A673 (cell line): ENCODE results near the gene UBALD2. TPM values are rescaled to one million over a fixed set of nuclear protein-coding genes. Genes with fewer than 3 reads are reported as not detected.

ENCODE experiments used
- BruUV-seq: library from RNA; stranded (reverse); fragments of 400-500 nt; replicated peaks from 2 replicates; lab custom pipeline; 2021; lab: Mats Ljungman, UMichigan
- CTCF ChIA-PET: fragments of 300-600 bp; sonication (Branson Sonifier 250); formaldehyde crosslinking; loops from one replicate; lab custom pipeline; 2022; ENCODE audit warnings: antibody characterized with exemption; lab: Charles Lee
- POLR2A ChIA-PET: fragments of 300-600 bp; sonication (Branson Sonifier 250); formaldehyde crosslinking; loops from one replicate; lab custom pipeline; 2022; ENCODE audit warnings: antibody characterized with exemption; ENCODE audit not compliant: low non-redundant PET; lab: Charles Lee
- DNase-seq: peaks from one replicate; pipeline ENCODE4 v3.0.0-alpha.2; 2015; ENCODE audit warnings: low spot score
- H3K27ac ChIP-seq: fragments of 200-600 bp; sonication (generic); 2 replicates; pipeline ENCODE4 v1.5.1; 2016; ENCODE audit warnings: mixed run types, low read depth, mild to moderate bottlenecking, mixed read lengths, antibody characterized with exemption, low read length; ENCODE audit not compliant: poor library complexity, severe bottlenecking
- H3K27me3 ChIP-seq: fragments of 200-600 bp; sonication (generic); replicated peaks from 2 replicates; pipeline ENCODE4 v1.6.1; 2017; ENCODE audit warnings: mixed run types, low read depth, mild to moderate bottlenecking, mixed read lengths, antibody characterized with exemption, low read length; ENCODE audit not compliant: insufficient read depth, poor library complexity
- H3K36me3 ChIP-seq: fragments of 200-600 bp; sonication (generic); 2 replicates; pipeline ENCODE4 v1.6.1; 2016; ENCODE audit warnings: mixed run types, mild to moderate bottlenecking, mixed read lengths, antibody characterized with exemption, low read length; ENCODE audit not compliant: insufficient read depth, poor library complexity, severe bottlenecking
- H3K4me1 ChIP-seq: fragments of 200-600 bp; sonication (generic); 2 replicates; pipeline ENCODE4 v1.6.1; 2017; ENCODE audit warnings: mixed run types, mild to moderate bottlenecking, mixed read lengths, antibody characterized with exemption, low read length; ENCODE audit not compliant: insufficient read depth, poor library complexity, severe bottlenecking
- H3K4me3 ChIP-seq: fragments of 200-600 bp; sonication (generic); 2 replicates; pipeline ENCODE4 v1.5.1; 2016; ENCODE audit warnings: low read depth, mixed run types, mild to moderate bottlenecking, mixed read lengths, low read length; ENCODE audit not compliant: poor library complexity, severe bottlenecking
- H3K9me3 ChIP-seq: fragments of 200-600 bp; sonication (generic); 2 replicates; pipeline ENCODE4 v1.6.1; 2016; ENCODE audit warnings: mixed run types, low read depth, mild to moderate bottlenecking, mixed read lengths, antibody characterized with exemption, low read length; ENCODE audit not compliant: poor library complexity, severe bottlenecking
- CTCF ChIP-seq: fragments of 300-800, 200-600 bp; sonication (generic); conservative IDR thresholded peaks from 2 replicates; pipeline ENCODE4 v1.5.1; 2017; ENCODE audit warnings: low read depth, mild to moderate bottlenecking, antibody characterized with exemption, low read length, moderate library complexity, mixed read lengths
- EZH2 ChIP-seq: fragments of 200-600 bp; sonication (generic); IDR thresholded peaks from 2 replicates; pipeline ENCODE4 v1.6.1; 2017; ENCODE audit warnings: borderline replicate concordance, low read depth, mild to moderate bottlenecking, mixed read lengths, antibody characterized with exemption, low read length; ENCODE audit not compliant: poor library complexity, severe bottlenecking
- intact Hi-C: fragments of 100-400 bp; cut with micrococcal nuclease; formaldehyde crosslinking; loops from one replicate; pipeline ENCODE4 v1.10.0; 2022; ENCODE audit not compliant: unreplicated experiment
- total RNA-seq: library from RNA; stranded (reverse); gene quantifications from 2 replicates; pipeline ENCODE4 v1.2.3, GENCODE V29; 2021

Gene UBALD2
- total RNA-seq, 1 experiment from 2014 or later = 46.5 TPM

- no peaks in the 10 kb centered on the region for H3K9me3 ChIP-seq
- CTCF ChIA-PET = interaction anchor here (0.6 kb wide), 1 partner anchor 153 kb away, joined by 7 read pairs; no protein-coding TSS in a partner anchor
- peaks cover 8% of the 10 kb centered on the region for H3K4me1 ChIP-seq
- TF ChIP-seq CTCF = no peak
- H3K27ac ChIP-seq = no peak overlapping the region
- no TSS peak for BruUV-seq
- no peak for DNase-seq
- H3K27me3 ChIP-seq = no peaks in the 10 kb centered on the region
- POLR2A ChIA-PET = no interaction called here
- H3K4me3 ChIP-seq = no peak overlapping the region
- peaks cover 5% of the 10 kb centered on the region for H3K36me3 ChIP-seq
- intact Hi-C loops = no loop called here
Measured at GRCh38 chr17:76273445-76274111, 8.4 kb downstream of the UBALD2 start.

- H3K4me1 ChIP-seq = peaks cover under 1% of the 10 kb centered on the region
- CTCF ChIA-PET = interaction anchor here (0.5 to 0.6 kb wide), 2 partner anchors 153 to 1220 kb away, joined by 4 to 7 read pairs; no protein-coding TSS in a partner anchor
- H3K27me3 ChIP-seq = no peaks in the 10 kb centered on the region
- no peak overlapping the region for H3K4me3 ChIP-seq
- H3K36me3 ChIP-seq = peaks cover 5% of the 10 kb centered on the region
- TF ChIP-seq CTCF (no peak), EZH2 (no peak)
- H3K27ac ChIP-seq = no peak overlapping the region
- POLR2A ChIA-PET = no interaction called here
- intact Hi-C loops = no loop called here
- DNase-seq = no peak
- BruUV-seq = no TSS peak
- H3K9me3 ChIP-seq = no peaks in the 10 kb centered on the region
Measured at GRCh38 chr17:76274112-76274956, 9.2 kb downstream of the UBALD2 start.

GRCh38 chr17:76275382-76276068, 10.4 kb downstream of the UBALD2 start:
- H3K9me3 ChIP-seq = no peaks in the 10 kb centered on the region
- BruUV-seq = no TSS peak
- H3K27ac ChIP-seq = no peak overlapping the region
- ChIA-PET POLR2A (no interaction called here), CTCF (no interaction called here)
- TF ChIP-seq CTCF (no peak), EZH2 (no peak)
- H3K4me1 ChIP-seq = no peaks in the 10 kb centered on the region
- no peak overlapping the region for H3K4me3 ChIP-seq
- no peak for DNase-seq
- intact Hi-C loops = no loop called here
- no peaks in the 10 kb centered on the region for H3K27me3 ChIP-seq
- H3K36me3 ChIP-seq = peaks cover 5% of the 10 kb centered on the region
